Activated T-cell treated with anti-CD3 and anti-CD28 coated beads for 48 hours (primary cell): ENCODE results near the gene GTF2H1.
"Not testable (repeated sequence)": the region's sequence is repeated elsewhere in the genome, so short reads cannot be mapped to it uniquely, and the experiment has no call there.

Experiments
- DNase-seq: peaks from one replicate; pipeline ENCODE4 v3.0.0-alpha.2; 2020; ENCODE audit warnings: low read depth

Gene GTF2H1

DNA sequence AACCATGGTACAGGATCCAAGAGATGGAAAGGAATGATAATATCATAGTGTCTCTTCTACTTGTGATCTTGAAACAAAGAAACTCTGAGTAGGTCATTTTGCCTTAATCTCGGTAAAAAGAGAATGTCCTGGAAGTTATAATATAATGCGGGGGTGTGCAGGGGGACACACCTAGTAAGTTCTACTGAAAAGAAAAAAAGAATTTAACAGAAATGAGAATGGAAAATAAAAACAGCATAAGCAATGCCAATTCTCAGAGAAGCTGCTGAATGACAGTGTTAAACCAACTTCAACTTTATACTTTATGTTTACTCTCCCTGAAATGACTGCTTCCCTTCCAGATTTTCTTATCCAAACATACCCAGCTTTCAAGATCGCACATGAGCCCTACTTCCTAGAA lies 2.5 kb upstream of the GTF2H1 start:
- DNase-seq = no peak

DNA sequence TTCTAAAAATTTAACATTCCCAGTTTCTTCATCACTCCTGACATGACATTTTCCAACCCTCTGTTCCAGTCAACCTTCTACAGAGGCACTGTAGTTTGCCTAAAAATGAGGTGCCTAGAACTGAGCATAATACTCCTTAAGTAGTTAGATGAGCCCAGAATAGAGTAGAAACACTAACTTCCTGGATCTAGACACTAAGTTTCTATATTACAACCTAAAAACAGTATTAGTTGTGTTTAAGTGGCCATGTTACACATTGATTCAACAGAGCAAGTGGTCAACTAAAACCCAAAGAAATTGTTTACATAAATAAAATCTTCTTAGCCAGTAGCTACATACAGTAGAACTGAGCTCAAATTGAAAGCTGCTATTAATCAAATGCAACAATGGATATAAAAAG lies 1.8 kb upstream of the GTF2H1 start:
- no peak for DNase-seq

- no peak for DNase-seq
Measured at GRCh38 chr11:18321578-18321968, 794 bp upstream of the GTF2H1 start.

- DNase-seq = no peak
Measured at GRCh38 chr11:18322818-18323570, 627 bp downstream of the GTF2H1 start.

GRCh38 chr11:18323881-18324280 lies 1.5 kb downstream of the GTF2H1 start:
- not testable (repeated sequence) for DNase-seq

GRCh38 chr11:18324381-18324780 lies 2.0 kb downstream of the GTF2H1 start:
- no peak for DNase-seq

GRCh38 chr11:18329196-18329870 lies 7.0 kb downstream of the GTF2H1 start:
- no peak for DNase-seq

DNA sequence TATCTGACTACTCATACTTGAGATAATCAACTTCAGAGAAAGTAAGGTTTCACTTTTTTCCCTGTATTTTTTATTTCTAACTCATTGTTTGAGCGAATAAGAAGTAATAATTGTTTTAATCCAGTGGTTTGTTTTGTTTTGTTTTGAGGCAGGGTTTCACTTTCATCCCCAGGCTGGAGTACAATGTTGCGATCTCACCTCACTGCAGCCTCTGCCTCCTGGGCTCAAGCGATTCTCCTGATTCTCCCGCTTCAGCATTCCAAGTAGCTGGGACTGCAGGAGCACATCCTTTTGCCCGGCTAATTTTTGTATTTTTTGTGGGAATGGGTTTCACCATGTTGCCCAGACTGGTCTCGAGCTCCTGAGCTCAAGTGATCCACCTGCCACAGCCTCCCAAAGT lies 8.6 kb downstream of the GTF2H1 start:
- no peak for DNase-seq

GRCh38 chr11:18332302-18332701 lies 9.9 kb downstream of the GTF2H1 start:
- DNase-seq = no peak

DNA sequence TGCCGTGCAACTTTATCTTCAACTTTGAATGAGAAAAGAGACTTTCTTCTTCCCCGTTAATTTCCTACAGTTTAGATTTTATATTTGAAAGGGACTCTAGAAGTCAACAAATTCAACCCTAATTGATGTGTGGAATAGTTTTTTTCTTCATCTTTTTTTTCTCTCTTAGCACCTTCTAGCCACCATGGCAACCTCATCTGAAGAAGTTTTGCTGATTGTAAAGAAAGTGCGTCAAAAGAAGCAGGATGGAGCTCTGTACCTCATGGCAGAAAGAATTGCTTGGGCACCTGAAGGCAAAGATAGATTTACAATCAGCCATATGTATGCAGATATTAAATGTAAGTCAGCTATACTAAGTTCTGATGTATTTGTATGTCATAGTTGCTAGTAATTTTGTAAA lies 10.5 kb downstream of the GTF2H1 start:
- no peak for DNase-seq

GRCh38 chr11:18347471-18348125 lies 25.2 kb downstream of the GTF2H1 start:
- no peak for DNase-seq

GRCh38 chr11:18352581-18352980 lies 30.2 kb downstream of the GTF2H1 start:
- no peak for DNase-seq

- no peak for DNase-seq
Measured at GRCh38 chr11:18358646-18359045, 36.3 kb downstream of the GTF2H1 start.

DNA sequence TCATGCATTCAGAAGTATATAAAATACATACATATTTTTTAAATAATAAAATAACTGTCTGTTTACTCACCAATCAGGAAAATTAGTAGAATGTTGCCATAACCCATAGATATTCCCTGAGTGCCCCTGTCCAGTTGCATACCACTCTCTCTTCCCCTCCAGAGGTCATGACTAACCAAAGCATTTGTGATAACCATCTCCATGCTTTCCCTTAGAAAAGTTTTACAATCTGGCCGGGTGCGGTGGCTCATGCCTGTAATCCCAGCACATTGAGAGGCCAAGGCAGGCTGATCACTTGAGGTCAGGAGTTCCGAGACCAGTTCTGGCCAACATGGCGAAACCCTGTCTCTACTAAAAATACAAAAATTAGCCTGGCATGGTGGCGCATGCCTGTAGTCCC lies 38.8 kb downstream of the GTF2H1 start:
- DNase-seq = no peak

DNA sequence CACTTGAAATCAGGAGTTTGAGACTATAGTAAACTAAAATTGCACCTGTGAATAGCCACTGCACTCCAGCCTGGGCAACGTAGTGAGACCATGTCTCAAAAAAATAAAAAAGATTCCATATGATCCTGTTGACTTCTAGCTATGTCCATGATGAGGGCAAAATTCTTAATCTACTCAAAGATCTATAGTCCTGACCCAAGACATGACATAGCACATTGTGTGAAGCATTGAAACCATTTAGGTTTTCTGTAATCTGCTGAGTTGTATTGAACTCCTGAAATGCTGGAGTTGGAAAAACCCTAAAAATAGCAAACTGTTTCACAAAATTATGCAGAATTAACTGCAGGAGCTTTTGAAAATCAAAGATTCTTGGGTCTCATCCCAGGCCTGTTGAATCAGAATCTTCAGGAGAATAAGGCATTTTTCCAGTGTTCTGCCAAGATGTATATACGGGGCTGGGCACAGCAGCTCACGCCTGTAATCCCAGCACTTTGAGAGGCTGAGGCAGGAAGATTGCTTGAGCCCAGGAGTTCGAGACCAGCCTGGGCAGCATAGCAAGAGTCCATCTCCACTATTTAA lies 42.2 kb downstream of the GTF2H1 start:
- DNase-seq = no peak

DNA sequence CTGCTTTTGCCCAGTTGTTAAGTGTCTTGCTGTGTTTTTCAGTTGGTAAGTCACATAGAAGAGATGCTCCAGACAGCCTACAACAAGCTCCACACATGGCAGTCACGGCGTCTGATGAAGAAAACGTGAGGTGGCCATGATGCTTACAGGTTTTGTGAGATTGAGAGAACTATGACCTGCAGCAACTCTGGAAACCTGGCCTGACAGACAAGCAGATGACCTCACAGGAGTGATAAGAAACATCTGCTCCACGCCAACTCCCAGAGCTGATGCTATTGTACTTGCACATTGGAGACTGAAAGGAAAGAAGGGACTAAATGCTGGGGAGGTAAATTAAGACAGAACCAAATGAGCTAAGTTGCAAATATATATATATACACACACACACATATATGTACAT lies 43.4 kb downstream of the GTF2H1 start:
- no peak for DNase-seq

DNA sequence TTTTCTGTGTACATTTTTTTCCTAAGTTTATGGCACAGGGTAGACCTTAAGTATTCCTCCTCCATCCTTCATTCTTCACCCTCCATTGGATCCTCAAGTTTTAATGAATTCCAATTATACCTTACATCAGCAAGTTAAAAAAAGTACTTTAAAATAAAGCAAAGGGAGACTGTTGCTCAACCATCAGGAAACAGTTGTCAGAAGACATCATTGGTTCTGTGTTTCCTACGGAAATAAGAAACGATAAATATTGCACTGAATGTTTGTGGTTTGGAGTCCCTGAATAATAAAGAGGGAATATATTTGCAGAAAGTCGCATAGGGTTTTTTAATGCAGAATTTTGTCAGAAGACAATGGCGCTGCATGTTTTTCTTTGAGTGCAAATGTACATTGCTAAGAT lies 43.9 kb downstream of the GTF2H1 start:
- no peak for DNase-seq

GRCh38 chr11:18367431-18367830 lies 45.1 kb downstream of the GTF2H1 start:
- no peak for DNase-seq

- no peak for DNase-seq
Measured at GRCh38 chr11:18368221-18368620, 45.9 kb downstream of the GTF2H1 start.

- DNase-seq = no peak
Measured at GRCh38 chr11:18369398-18369797, 47.0 kb downstream of the GTF2H1 start.

DNA sequence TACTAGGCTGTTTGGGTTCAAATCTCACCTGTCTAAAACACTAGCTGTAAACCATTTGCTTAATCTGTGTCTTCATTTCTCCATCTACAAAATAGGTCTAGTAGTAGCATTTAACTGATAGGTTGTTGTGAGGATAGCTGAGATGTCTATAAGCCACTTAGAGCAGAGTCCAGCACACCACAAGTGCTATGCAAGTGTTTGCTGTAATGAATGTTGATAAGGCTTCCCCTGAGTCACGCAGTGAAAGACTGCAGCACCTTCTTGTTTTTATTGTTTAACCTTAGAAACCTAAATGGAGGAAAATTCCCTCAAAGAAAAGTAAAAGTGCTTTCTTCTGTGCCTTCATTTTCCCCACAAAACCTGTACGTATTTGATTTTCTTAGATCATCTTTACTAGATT lies 48.9 kb downstream of the GTF2H1 start:
- DNase-seq = no peak

- DNase-seq = no peak
Measured at GRCh38 chr11:18372201-18372600, 49.8 kb downstream of the GTF2H1 start.

GRCh38 chr11:18374956-18375355 lies 52.6 kb downstream of the GTF2H1 start:
- DNase-seq = no peak
